Articular chondrocyte of knee joint (primary cell): Measurements from ENCODE around the gene FMNL1. TPM values are rescaled to one million over a fixed set of nuclear protein-coding genes. Genes with fewer than 3 reads are reported as not detected.

Experiments used
- total RNA-seq: library from RNA; depleted of rRNA; stranded (reverse); fragments of >200 nt; gene quantifications from 2 replicates; pipeline ENCODE4 v1.2.3, GENCODE V29; 2012

FMNL1 gene, protein sequence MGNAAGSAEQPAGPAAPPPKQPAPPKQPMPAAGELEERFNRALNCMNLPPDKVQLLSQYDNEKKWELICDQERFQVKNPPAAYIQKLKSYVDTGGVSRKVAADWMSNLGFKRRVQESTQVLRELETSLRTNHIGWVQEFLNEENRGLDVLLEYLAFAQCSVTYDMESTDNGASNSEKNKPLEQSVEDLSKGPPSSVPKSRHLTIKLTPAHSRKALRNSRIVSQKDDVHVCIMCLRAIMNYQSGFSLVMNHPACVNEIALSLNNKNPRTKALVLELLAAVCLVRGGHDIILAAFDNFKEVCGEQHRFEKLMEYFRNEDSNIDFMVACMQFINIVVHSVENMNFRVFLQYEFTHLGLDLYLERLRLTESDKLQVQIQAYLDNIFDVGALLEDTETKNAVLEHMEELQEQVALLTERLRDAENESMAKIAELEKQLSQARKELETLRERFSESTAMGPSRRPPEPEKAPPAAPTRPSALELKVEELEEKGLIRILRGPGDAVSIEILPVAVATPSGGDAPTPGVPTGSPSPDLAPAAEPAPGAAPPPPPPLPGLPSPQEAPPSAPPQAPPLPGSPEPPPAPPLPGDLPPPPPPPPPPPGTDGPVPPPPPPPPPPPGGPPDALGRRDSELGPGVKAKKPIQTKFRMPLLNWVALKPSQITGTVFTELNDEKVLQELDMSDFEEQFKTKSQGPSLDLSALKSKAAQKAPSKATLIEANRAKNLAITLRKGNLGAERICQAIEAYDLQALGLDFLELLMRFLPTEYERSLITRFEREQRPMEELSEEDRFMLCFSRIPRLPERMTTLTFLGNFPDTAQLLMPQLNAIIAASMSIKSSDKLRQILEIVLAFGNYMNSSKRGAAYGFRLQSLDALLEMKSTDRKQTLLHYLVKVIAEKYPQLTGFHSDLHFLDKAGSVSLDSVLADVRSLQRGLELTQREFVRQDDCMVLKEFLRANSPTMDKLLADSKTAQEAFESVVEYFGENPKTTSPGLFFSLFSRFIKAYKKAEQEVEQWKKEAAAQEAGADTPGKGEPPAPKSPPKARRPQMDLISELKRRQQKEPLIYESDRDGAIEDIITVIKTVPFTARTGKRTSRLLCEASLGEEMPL
- 1.8 and 4.1 TPM in 2 replicates for total RNA-seq

DNA sequence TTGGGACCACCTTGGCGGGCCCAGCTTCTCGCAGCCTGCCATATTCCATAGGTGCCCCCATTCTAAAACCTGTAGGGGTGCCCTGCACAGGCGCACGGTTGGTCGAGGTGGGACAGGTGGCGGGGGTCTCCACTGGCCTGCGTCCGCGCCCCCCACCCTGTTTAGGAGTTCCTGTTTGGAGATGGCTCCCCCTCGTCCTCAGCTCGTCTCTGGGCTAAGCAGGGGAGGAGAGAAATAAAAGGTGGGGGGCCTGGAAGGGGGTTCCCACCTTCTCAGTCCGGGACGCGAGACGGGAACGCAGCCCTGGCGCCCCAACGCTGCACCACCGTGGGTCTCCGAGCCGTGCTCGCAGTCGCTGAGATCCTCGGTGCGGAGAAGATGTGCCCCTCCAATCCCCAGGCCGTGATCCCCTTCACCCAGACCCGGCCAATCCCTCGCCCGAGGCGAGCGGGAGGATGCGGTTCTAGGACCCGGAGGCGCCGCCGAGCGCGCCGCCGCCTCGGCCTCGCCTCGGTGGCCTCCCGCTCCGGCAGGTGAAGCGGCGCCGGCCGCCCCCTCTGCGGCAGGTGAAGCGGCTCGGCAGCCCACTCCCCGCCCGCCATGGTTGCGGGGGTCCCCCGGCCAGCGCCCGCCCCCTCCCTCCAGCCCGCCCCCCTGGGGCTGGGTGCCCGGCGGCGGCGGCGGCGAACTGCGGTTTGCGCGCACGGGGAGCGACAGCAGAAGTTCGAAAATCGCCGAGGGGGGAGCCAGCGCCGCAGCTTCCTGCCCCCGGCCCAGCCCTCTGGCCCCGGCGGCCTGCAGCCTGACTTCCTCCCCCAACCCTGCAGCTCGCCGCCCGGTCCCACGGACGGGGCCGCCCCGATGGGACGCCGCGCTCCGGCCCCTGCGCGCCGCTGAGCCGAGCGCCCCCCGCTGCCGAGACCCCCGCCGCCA is at the start of gene FMNL1:
Gene FMNL1 (plus strand): TSS at position 805 of the 933 bp plus-strand sequence. CDS start 240 bp downstream, outside the sequence.

GRCh38 chr17:45261577-45262515 is 40.2 kb downstream of the FMNL1 start, which contains the start of gene SPATA32:
Gene SPATA32, minus strand, starts transcription at chr17:45262094. Its CDS starts 78 bp downstream, at chr17:45262016.

Other genes starting within 250 kb of the FMNL1 start
- 37.4 and 42.4 TPM in 2 replicates for gene DCAKD, start 170.3 kb upstream of the FMNL1 start, total RNA-seq
- gene NMT1, start 160.6 kb upstream of the FMNL1 start, total RNA-seq: 63.3 and 87.4 TPM in 2 replicates
- gene PLCD3, start 89.4 kb upstream of the FMNL1 start, total RNA-seq: 137 and 253 TPM in 2 replicates
- 5.0 and 5.7 TPM in 2 replicates for gene ACBD4, start 86.2 kb upstream of the FMNL1 start, total RNA-seq
- gene HEXIM1, start 73.4 kb upstream of the FMNL1 start, total RNA-seq: 13.4 and 15.2 TPM in 2 replicates
- gene HEXIM2, start 60.0 kb upstream of the FMNL1 start, total RNA-seq: 6.6 and 6.7 TPM in 2 replicates
- gene SPATA32, start 40.2 kb downstream of the FMNL1 start, total RNA-seq: 0.13 TPM in 1 of 2 replicates, not detected in the other
- gene MAP3K14, start 95.1 kb downstream of the FMNL1 start, total RNA-seq: 5.7 and 6.0 TPM in 2 replicates
- gene ARHGAP27, start 211.0 kb downstream of the FMNL1 start, total RNA-seq: 2.4 and 3.9 TPM in 2 replicates